GM21390 (cell line): ENCODE measurements around the gene SNCAIP.
A peak's percentile ranks its signal among the peaks of the same experiment; 100 is the strongest.

Experiments used
- ATAC-seq: cut with Tn5 transposase; IDR thresholded peaks from one replicate; pipeline ENCODE4 v1.9.1; 2021; ENCODE audit not compliant: unreplicated experiment

The SNCAIP gene

GRCh38 chr5:122311961-122312590 is at the start of gene SNCAIP:
Gene SNCAIP (plus strand): TSS chr5:122312237. CDS start chr5:122391135, 78,898 bp downstream.
- ATAC-seq: peak; percentile 60

- ATAC-seq: no peak
These were observed 48.5 kb upstream of the SNCAIP start for GRCh38 chr5:122263352-122264030.

GRCh38 chr5:122264610-122265009 is 47.4 kb upstream of the SNCAIP start:
- ATAC-seq: no peak

GRCh38 chr5:122267185-122267584 is 44.9 kb upstream of the SNCAIP start:
- no peak for ATAC-seq

- ATAC-seq: no peak
These were observed 38.3 kb upstream of the SNCAIP start for GRCh38 chr5:122273696-122274095.

GRCh38 chr5:122283592-122283991 is 28.4 kb upstream of the SNCAIP start:
- no peak for ATAC-seq

- ATAC-seq: no peak
These were observed 25.5 kb upstream of the SNCAIP start for GRCh38 chr5:122286541-122286940.

GRCh38 chr5:122287101-122287500 is 24.9 kb upstream of the SNCAIP start:
- no peak for ATAC-seq

GRCh38 chr5:122291000-122291901 is 20.8 kb upstream of the SNCAIP start:
- ATAC-seq: no peak

GRCh38 chr5:122292332-122292731 is 19.7 kb upstream of the SNCAIP start:
- no peak for ATAC-seq

- ATAC-seq: no peak
These were observed 16.9 kb upstream of the SNCAIP start for GRCh38 chr5:122295138-122295537.

GRCh38 chr5:122296871-122297270 is 15.2 kb upstream of the SNCAIP start:
- ATAC-seq: no peak

GRCh38 chr5:122297587-122298298 is 14.3 kb upstream of the SNCAIP start:
- peak; percentile 95 for ATAC-seq

GRCh38 chr5:122300374-122300773 is 11.7 kb upstream of the SNCAIP start:
- ATAC-seq: no peak

GRCh38 chr5:122301016-122301415 is 11.0 kb upstream of the SNCAIP start:
- ATAC-seq: no peak

- no peak for ATAC-seq
These were observed 7.4 kb upstream of the SNCAIP start for GRCh38 chr5:122304471-122305215.

GRCh38 chr5:122306461-122306860 is 5.6 kb upstream of the SNCAIP start:
- ATAC-seq: no peak

GRCh38 chr5:122310889-122311288 is 1.1 kb upstream of the SNCAIP start:
- ATAC-seq: no peak

GRCh38 chr5:122311497-122311960 is 508 bp upstream of the SNCAIP start:
- peak; percentile 5 for ATAC-seq
